KMS-11 (cell line): Measurements from ENCODE around the gene TMEM18.

Experiments
- H2AFZ ChIP-seq: fragments of 200-600 bp; sonication (generic); 2 replicates; pipeline ENCODE4 v1.6.1; 2016; ENCODE audit warnings: antibody characterized with exemption, mixed run types, low read depth
- H3K27ac ChIP-seq: fragments of 200-600 bp; sonication (generic); 2 replicates; pipeline ENCODE4 v1.6.1; 2016; ENCODE audit warnings: mild to moderate bottlenecking, mixed run types
- H3K27me3 ChIP-seq: fragments of 200-600 bp; sonication (generic); 2 replicates; pipeline ENCODE4 v1.6.1; 2017; ENCODE audit warnings: mild to moderate bottlenecking, low read depth, mixed run types, moderate library complexity; ENCODE audit not compliant: insufficient read depth
- H3K36me3 ChIP-seq: fragments of 200-600 bp; sonication (generic); 2 replicates; pipeline ENCODE4 v1.6.1; 2017; ENCODE audit warnings: mild to moderate bottlenecking, mixed run types; ENCODE audit not compliant: insufficient read depth
- H3K4me1 ChIP-seq: fragments of 200-600 bp; sonication (generic); 2 replicates; pipeline ENCODE4 v1.6.1; 2016; ENCODE audit warnings: mild to moderate bottlenecking, low read depth, mixed run types; ENCODE audit not compliant: poor library complexity, severe bottlenecking
- H3K4me2 ChIP-seq: fragments of 200-600 bp; sonication (generic); 2 replicates; pipeline ENCODE4 v1.7.0; 2016; ENCODE audit warnings: mild to moderate bottlenecking, mixed run types
- H3K4me3 ChIP-seq: fragments of 200-600 bp; sonication (generic); IDR thresholded peaks from 2 replicates; pipeline ENCODE4 v1.6.1; 2017; ENCODE audit warnings: low read depth, low read length, mixed read lengths; ENCODE audit not compliant: insufficient read depth
- H3K79me2 ChIP-seq: fragments of 200-600 bp; sonication (generic); 2 replicates; pipeline ENCODE4 v1.6.1; 2016; ENCODE audit warnings: low read depth, mixed run types; ENCODE audit not compliant: insufficient read depth
- H3K9ac ChIP-seq: fragments of 200-600 bp; sonication (generic); 2 replicates; pipeline ENCODE4 v1.6.1; 2016; ENCODE audit warnings: mild to moderate bottlenecking, mixed run types
- H4K20me1 ChIP-seq: fragments of 200-600 bp; sonication (generic); 2 replicates; pipeline ENCODE4 v1.6.1; 2016; ENCODE audit warnings: mild to moderate bottlenecking, mixed run types; ENCODE audit not compliant: insufficient read depth
- CTCF ChIP-seq: fragments of 200-600 bp; sonication (generic); conservative IDR thresholded peaks from 2 replicates; pipeline ENCODE4 v1.6.1; 2017; ENCODE audit warnings: low read depth, mild to moderate bottlenecking, antibody characterized with exemption, low read length, moderate library complexity, mixed read lengths

TMEM18 gene

GRCh38 chr2:674321-674985 lies 2.8 kb downstream of the TMEM18 start:
- Histone ChIP-seq H3K4me2 (no peak overlapping the region), H3K79me2 (peaks cover 25% of the 10 kb centered on the region; the same call in 1 of the 2 replicates)

GRCh38 chr2:673615-674320 lies 3.4 kb downstream of the TMEM18 start:
- Histone ChIP-seq H3K27ac (no peak overlapping the region), H2AFZ (no peak overlapping the region), H3K36me3 (no peaks in the 10 kb centered on the region; the same call in 1 of the 2 replicates), H3K27me3 (no peaks in the 10 kb centered on the region), H3K79me2 (peaks cover 25% of the 10 kb centered on the region; the same call in 1 of the 2 replicates), H3K9ac (no peak overlapping the region), H4K20me1 (no peaks in the 10 kb centered on the region), H3K4me3 (no peak overlapping the region), H3K4me2 (no peak overlapping the region), H3K4me1 (peaks cover 5% of the 10 kb centered on the region)
- TF ChIP-seq CTCF: no peak

More at GRCh38 chr2:674321-674985, 2.8 kb downstream of the TMEM18 start:
- no peak overlapping the region for H3K9ac ChIP-seq
- no peaks in the 10 kb centered on the region; the same call in 1 of the 2 replicates for H3K36me3 ChIP-seq
- H3K4me1 ChIP-seq: peaks cover 5% of the 10 kb centered on the region
- H3K4me3 ChIP-seq: no peak overlapping the region
- H4K20me1 ChIP-seq: no peaks in the 10 kb centered on the region
- no peaks in the 10 kb centered on the region for H3K27me3 ChIP-seq
- TF ChIP-seq CTCF: no peak
- H2AFZ ChIP-seq: no peak overlapping the region
- H3K27ac ChIP-seq: no peak overlapping the region

- Histone ChIP-seq H3K27ac (no peak overlapping the region), H3K9ac (no peak overlapping the region), H3K36me3 (no peaks in the 10 kb centered on the region; the same call in 1 of the 2 replicates), H3K4me1 (peaks cover 1% of the 10 kb centered on the region), H3K79me2 (peaks cover 23% of the 10 kb centered on the region; the same call in 1 of the 2 replicates), H3K4me2 (no peak overlapping the region), H2AFZ (no peak overlapping the region), H3K4me3 (no peak overlapping the region), H3K27me3 (no peaks in the 10 kb centered on the region), H4K20me1 (no peaks in the 10 kb centered on the region)
- no peak for TF ChIP-seq CTCF
These were observed 4.2 kb downstream of the TMEM18 start for GRCh38 chr2:673016-673415.

- Histone ChIP-seq H3K36me3 (no peaks in the 10 kb centered on the region; the same call in 1 of the 2 replicates), H3K4me2 (no peak overlapping the region), H2AFZ (no peak overlapping the region), H3K4me3 (no peak overlapping the region), H3K27me3 (no peaks in the 10 kb centered on the region), H3K4me1 (no peaks in the 10 kb centered on the region), H3K27ac (no peak overlapping the region), H3K79me2 (peaks cover 20% of the 10 kb centered on the region; the same call in 1 of the 2 replicates), H3K9ac (no peak overlapping the region), H4K20me1 (no peaks in the 10 kb centered on the region)
- no peak for TF ChIP-seq CTCF
These were observed 4.7 kb downstream of the TMEM18 start for GRCh38 chr2:672606-672905.
